ENCODE results near the gene KCNH2.

GRCh38 chr7:151018421-151019129, 40.5 kb upstream of the KCNH2 start:
- TF ChIP-seq POLR2A (IDR thresholded peaks at IDR 0.05) (no peak), CTCF (IDR thresholded peaks at IDR 0.05) (peak in 2 of 6 experiments; percentile 3 to 6)
